Measurements from ENCODE around the gene MIER1.
"Not testable (repeated sequence)": the region's sequence is repeated elsewhere in the genome, so short reads cannot be mapped to it uniquely, and the experiment has no call there.

The MIER1 gene

DNA sequence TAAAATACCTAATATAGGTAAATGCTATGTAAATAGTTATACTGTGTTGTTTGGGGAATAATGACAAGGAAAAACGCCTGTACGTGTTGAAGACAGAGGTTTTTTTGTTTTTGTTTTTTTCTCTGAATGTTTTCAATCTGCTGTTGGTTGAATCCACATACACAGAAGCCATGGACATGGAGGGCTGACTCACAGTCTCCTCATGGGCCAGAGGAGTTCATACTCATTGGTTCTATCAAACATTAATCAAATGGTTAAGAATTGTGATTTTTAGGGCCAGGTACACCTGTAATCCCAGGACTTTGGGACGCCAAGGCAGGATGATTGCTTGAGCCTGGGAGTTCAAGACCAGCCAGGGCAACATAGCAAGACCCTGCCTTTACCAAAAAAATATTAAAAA, 20.5 kb downstream of the MIER1 start:
- Mint-ChIP-seq H3K9me3 (no peaks in the 10 kb centered on the region), H3K27me3 (no peaks in the 10 kb centered on the region), H3K27ac (no peak overlapping the region), H3K4me3 (no peak overlapping the region), H3K36me3 (ENCODE audit: insufficient read depth) (peaks cover 57% of the 10 kb centered on the region), H3K4me1 (ENCODE audit: low read depth in 2 of 2) (peaks cover 20 to 56% of the 10 kb centered on the region in 2 donors)
- ATAC-seq (replicated peaks), result no peak
- DNase-seq, result no peak

DNA sequence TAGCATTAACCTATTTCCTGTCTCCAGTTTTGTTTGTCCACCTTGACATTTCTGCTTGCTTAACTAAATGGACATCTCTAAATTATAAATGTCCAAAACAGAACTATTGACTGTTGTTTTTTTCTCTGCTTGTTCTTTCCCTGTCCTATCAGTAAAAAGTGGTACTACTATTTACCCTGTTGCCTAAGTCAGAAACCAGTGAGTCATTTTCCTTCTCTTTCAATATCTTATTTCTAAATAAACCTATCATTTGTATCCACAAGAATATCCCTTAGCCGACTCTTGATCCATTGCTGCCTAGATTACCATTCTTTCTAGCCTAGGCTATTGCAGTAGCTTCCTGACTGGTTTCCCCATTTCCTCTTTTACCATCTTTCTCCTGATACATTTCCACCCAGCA, 22.5 kb downstream of the MIER1 start:
- H3K27ac Mint-ChIP-seq, result peak overlapping the region; percentile 4 to 64
- no peak for DNase-seq
- H3K4me1 Mint-ChIP-seq (ENCODE audit: low read depth in 2 of 2), result peaks cover 16 to 39% of the 10 kb centered on the region in 2 donors
- no peak overlapping the region for H3K4me3 Mint-ChIP-seq
- H3K36me3 Mint-ChIP-seq (ENCODE audit: insufficient read depth), result peaks cover 58% of the 10 kb centered on the region
- H3K9me3 Mint-ChIP-seq, result no peaks in the 10 kb centered on the region
- H3K27me3 Mint-ChIP-seq, result no peaks in the 10 kb centered on the region
- no peak for ATAC-seq (replicated peaks)

DNA sequence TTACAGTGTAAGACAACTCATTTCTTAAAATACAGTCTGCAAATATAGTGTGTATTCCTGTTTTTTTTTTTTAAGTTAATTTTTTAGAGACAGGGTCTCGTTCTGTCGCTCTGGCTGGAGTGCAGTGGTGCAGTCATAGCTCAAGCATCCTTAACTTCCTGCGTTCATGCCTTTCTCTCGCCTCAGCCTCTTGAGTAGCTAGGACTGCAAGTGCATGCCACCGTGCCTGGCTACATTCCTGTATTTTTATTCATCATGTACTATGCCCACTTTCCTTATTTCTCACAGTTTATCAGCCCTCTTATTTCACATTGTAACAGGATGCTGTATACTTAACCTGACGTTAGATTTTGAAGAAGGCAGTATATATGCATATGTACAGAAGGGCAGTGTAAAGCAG, 26.7 kb downstream of the MIER1 start:
- no peak for ATAC-seq (replicated peaks)
- Mint-ChIP-seq H3K27ac (no peak overlapping the region), H3K4me3 (no peak overlapping the region), H3K4me1 (ENCODE audit: low read depth in 2 of 2) (peaks cover 31 to 49% of the 10 kb centered on the region in 2 donors), H3K36me3 (ENCODE audit: insufficient read depth) (peaks cover 88% of the 10 kb centered on the region), H3K9me3 (no peaks in the 10 kb centered on the region), H3K27me3 (no peaks in the 10 kb centered on the region)
- DNase-seq, result no peak

DNA sequence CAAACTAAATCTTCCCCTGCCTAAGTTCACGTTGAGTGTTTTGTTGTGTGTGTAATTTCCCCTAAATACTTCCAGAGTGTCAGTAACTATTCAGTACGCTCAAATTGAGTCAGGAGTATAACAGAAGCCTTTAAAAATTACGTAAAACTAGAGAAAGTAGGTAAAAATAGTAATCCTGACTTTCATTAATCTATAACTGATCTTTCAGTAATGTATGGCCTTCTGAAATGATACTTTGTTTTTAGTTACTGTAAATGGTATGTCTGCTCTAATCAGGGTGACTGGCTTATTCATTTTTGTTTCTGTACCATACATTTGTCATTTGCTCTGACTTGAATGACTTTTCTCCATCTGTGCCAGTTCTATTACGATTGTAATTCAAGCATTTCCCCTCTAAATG, 29.4 kb downstream of the MIER1 start:
- H3K27me3 Mint-ChIP-seq, result no peaks in the 10 kb centered on the region
- ATAC-seq (replicated peaks) (no peak), DNase-seq (no peak)
- peak overlapping the region; percentile 75 to 86 for H3K27ac Mint-ChIP-seq
- peaks cover 24 to 35% of the 10 kb centered on the region in 2 donors for H3K4me1 Mint-ChIP-seq (ENCODE audit: low read depth in 2 of 2)
- H3K36me3 Mint-ChIP-seq (ENCODE audit: insufficient read depth), result peaks cover 88% of the 10 kb centered on the region
- H3K9me3 Mint-ChIP-seq, result no peaks in the 10 kb centered on the region
- no peak overlapping the region for H3K4me3 Mint-ChIP-seq

DNA sequence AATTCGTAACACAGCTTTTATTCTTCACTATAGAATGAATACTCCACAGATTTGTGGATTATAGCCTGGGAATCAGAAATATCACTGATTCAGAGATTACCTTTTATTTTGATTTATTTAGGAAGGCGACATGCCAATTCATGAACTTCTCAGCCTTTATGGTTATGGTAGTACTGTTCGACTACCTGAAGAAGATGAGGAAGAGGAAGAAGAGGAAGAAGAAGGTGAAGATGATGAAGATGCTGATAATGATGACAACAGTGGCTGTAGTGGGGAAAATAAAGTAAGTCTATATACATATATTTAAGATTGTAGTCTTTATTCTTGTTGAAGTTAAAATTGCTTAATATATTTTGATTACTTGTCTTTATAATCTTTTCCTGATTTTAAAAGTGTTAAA, 33.1 kb downstream of the MIER1 start:
- H3K27ac Mint-ChIP-seq, result no peak overlapping the region
- H3K9me3 Mint-ChIP-seq, result no peaks in the 10 kb centered on the region
- peaks cover 23 to 43% of the 10 kb centered on the region in 2 donors for H3K4me1 Mint-ChIP-seq (ENCODE audit: low read depth in 2 of 2)
- H3K27me3 Mint-ChIP-seq, result no peaks in the 10 kb centered on the region
- H3K4me3 Mint-ChIP-seq, result no peak overlapping the region
- no peak for ATAC-seq (replicated peaks)
- no peak for DNase-seq
- H3K36me3 Mint-ChIP-seq (ENCODE audit: insufficient read depth), result peaks cover 95% of the 10 kb centered on the region

DNA sequence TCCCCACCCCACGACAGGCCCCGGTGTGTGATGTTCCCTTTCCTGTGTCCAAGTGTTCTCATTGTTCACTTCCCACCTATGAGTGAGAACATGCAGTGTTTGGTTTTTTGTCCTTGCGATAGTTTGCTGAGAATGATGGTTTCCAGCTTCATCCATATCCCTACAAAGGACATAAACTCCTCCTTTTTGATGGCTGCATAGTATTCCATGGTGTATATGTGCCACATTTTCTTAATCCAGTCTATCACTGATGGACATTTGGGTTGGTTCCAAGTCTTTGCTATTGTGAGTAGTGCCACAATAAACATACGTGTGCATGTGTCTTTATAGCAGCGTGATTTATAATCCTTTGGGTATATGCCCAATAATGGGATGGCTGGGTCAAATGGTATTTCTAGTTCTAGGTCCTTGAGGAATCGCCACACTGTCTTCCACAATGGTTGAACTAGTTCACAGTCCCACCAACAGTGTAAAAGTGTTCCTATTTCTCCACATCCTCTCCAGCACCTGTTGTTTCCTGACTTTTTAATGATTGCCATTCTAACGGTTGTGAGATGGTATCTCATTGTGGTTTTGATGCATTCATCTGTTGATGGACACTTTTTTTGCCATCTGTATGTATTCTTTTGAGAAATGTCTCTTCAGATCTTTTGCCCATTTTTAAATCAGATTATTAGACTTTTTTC, 41.5 kb downstream of the MIER1 start:
- ATAC-seq (replicated peaks); H3K27me3 Mint-ChIP-seq; DNase-seq; H3K4me3 Mint-ChIP-seq; H3K9me3 Mint-ChIP-seq: not testable (repeated sequence)
- Mint-ChIP-seq H3K36me3 (ENCODE audit: insufficient read depth) (peaks cover 86% of the 10 kb centered on the region), H3K27ac (peak overlapping the region; percentile 42 to 69), H3K4me1 (ENCODE audit: low read depth in 2 of 2) (peaks cover 15 to 33% of the 10 kb centered on the region in 2 donors)

DNA sequence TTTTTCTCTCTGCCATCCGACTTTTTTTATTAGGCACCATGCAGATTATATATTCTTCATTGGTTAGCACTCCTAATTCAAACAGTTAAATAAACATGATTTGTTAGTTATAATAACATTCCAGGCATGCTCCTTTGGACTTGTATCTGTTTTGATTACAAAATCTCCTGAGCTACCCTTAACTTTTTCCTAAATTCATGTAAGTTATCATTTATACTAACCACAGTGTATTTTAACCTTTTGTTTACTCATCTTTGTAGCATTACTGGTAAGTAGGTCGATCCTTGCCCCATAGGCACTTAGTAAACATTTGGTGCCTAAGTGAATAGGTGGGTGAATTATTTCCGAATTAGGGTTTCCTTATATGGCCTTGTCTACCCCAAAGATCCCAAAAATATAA, 43.8 kb downstream of the MIER1 start:
- no peak overlapping the region for H3K4me3 Mint-ChIP-seq
- H3K27me3 Mint-ChIP-seq, result no peaks in the 10 kb centered on the region
- peaks cover 13 to 28% of the 10 kb centered on the region in 2 donors for H3K4me1 Mint-ChIP-seq (ENCODE audit: low read depth in 2 of 2)
- H3K27ac Mint-ChIP-seq, result peak overlapping the region; percentile 24 to 53
- H3K9me3 Mint-ChIP-seq, result peaks cover 0 to 2% of the 10 kb centered on the region in 2 donors
- peaks cover 84% of the 10 kb centered on the region for H3K36me3 Mint-ChIP-seq (ENCODE audit: insufficient read depth)
- no peak for DNase-seq
- ATAC-seq (replicated peaks), result no peak

DNA sequence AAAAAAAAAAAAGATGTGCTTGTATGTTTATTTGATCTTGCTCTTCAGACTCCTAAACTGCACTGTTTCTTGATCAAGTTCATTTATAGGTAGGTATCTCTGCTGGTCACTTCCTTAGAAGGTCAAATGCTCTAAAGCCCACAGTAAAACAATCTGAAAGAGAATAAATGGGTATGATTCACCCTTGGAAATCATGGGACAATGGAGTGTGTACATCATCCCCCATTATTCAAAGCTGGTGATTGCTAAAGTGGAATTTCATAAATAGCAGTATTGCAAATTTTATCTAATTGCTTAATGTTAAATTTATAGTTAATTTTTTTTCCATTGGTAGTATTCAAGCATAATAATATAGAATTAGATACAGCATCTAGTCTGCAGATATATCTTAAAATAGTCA, 53.4 kb downstream of the MIER1 start:
- no peaks in the 10 kb centered on the region for H3K27me3 Mint-ChIP-seq
- no peaks in the 10 kb centered on the region for H3K9me3 Mint-ChIP-seq
- peaks cover 11 to 18% of the 10 kb centered on the region in 2 donors for H3K4me1 Mint-ChIP-seq (ENCODE audit: low read depth in 2 of 2)
- H3K27ac Mint-ChIP-seq, result peak overlapping the region in 1 of 2 donors; percentile 46
- DNase-seq (no peak), ATAC-seq (replicated peaks) (no peak)
- H3K36me3 Mint-ChIP-seq (ENCODE audit: insufficient read depth), result peaks cover 60% of the 10 kb centered on the region
- H3K4me3 Mint-ChIP-seq, result no peak overlapping the region

DNA sequence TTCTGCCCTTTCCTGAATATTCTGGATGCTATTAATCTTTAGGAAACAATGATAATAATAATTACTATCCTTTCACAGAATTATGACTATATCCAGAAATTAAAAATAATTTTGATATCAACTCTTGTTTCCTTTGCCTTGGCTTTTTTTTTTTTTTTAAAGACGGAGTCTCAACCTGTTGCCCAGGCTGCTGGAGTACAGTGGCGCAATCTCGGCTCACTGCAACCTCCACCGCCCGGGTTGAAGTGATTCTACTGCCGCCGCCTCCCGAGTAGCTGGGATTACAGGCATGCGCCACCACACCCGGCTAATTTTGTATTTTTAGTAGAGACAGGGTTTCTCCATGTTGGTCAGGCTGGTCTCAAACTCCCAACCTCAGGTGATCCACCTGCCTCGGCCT, 54.8 kb downstream of the MIER1 start:
- ATAC-seq (replicated peaks); H3K27me3 Mint-ChIP-seq; H3K9me3 Mint-ChIP-seq; H3K4me3 Mint-ChIP-seq; DNase-seq: not testable (repeated sequence)
- Mint-ChIP-seq H3K4me1 (ENCODE audit: low read depth in 2 of 2) (peaks cover 11 to 22% of the 10 kb centered on the region in 2 donors), H3K27ac (peak overlapping the region; percentile 88 to 96), H3K36me3 (ENCODE audit: insufficient read depth) (peaks cover 66% of the 10 kb centered on the region)

DNA sequence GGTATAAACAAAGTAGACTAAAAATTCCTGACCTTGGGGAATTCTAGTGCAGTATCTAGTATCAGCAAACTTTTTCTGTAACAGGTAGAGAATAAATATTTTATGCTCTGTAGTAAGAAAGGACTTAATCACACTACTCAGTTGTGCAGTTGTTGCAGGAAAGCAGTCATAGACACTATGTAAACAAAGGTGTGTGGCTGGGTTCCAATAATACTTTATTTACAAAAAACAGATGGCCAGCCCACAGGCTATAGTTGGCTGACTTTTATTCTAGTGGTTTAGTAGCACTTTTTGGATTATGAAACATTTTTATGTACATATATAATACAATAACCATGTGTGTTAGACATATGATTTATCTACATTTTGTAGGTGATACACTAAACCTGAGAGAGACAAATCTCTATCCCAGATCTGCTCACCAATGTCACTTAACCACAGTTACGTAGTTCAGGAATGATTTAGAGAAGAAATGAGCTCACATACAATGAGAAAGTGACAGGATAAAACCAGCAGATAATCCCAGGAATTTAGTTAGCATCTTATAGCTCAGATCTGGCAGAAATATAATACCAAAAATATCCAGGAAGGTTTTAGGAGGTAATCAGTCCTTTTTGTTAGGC, 56.1 kb downstream of the MIER1 start:
- Mint-ChIP-seq H3K4me1 (ENCODE audit: low read depth in 2 of 2) (peaks cover 7 to 19% of the 10 kb centered on the region in 2 donors), H3K27me3 (no peaks in the 10 kb centered on the region), H3K4me3 (peak overlapping the region; percentile 53 to 71), H3K36me3 (ENCODE audit: insufficient read depth) (peaks cover 72% of the 10 kb centered on the region), H3K9me3 (no peaks in the 10 kb centered on the region), H3K27ac (peak overlapping the region; percentile 88 to 96)
- ATAC-seq (replicated peaks), result peak; percentile 28
- DNase-seq, result no peak

DNA sequence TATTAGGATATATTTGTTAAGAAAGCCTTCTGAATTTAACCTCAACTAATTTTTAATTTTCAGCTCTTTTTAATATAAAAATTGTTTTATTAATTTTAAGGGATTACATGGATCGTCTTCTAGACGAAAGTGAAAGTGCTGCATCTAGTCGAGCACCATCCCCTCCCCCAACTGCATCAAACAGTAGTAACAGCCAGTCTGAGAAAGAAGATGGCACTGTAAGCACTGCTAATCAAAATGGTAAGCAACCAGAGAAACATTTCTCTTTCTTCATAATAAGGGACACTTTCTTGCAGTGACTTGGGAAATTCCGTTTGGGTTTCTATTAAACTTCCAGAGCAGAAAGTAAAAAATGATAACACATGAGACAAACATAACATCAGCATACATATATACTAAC, 56.9 kb downstream of the MIER1 start:
- H3K4me3 Mint-ChIP-seq, result peak overlapping the region; percentile 53 to 71
- peak overlapping the region; percentile 88 to 96 for H3K27ac Mint-ChIP-seq
- peak; percentile 16 to 35 (median 28) for DNase-seq
- H3K9me3 Mint-ChIP-seq, result no peaks in the 10 kb centered on the region
- no peaks in the 10 kb centered on the region for H3K27me3 Mint-ChIP-seq
- peaks cover 7 to 19% of the 10 kb centered on the region in 2 donors for H3K4me1 Mint-ChIP-seq (ENCODE audit: low read depth in 2 of 2)
- ATAC-seq (replicated peaks), result peak; percentile 90
- H3K36me3 Mint-ChIP-seq (ENCODE audit: insufficient read depth), result peaks cover 76% of the 10 kb centered on the region

DNA sequence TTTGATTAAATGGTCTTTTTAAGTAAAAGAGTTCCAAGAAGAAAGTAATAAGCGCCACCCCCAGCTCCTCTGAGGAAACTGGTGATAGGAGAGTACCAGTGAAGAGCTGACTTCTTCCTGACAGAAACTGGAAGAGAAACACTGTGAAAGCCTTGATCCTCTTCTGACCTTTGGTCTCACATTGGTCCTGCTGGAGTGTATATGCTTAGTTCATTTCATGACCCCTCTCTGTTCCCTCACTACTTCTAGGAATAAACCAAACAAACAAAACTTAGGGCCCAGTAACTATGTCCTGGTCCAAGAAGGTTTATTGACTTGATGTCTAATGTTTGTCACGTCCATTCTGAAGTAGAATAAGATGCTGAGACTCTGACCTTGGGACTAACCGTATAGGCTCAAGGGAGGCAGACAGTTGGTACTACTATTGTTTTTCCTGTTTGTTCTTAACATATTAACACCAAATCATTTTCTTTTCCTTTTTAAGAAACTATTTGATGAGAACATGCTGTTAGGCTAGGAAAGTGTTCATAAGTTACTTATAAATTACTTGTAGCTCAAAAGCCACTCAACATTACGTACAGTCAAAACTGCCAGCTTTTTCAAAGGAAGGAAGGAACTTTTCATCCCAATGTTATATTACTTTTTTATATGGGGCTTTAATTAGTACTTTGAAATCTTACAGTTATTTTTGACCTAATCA, 57.9 kb downstream of the MIER1 start:
- Mint-ChIP-seq H3K9me3 (no peaks in the 10 kb centered on the region), H3K36me3 (ENCODE audit: insufficient read depth) (peaks cover 74% of the 10 kb centered on the region), H3K4me3 (no peak overlapping the region), H3K27ac (peak overlapping the region in 1 of 2 donors; percentile 88), H3K4me1 (ENCODE audit: low read depth in 2 of 2) (peaks cover 7 to 21% of the 10 kb centered on the region in 2 donors), H3K27me3 (no peaks in the 10 kb centered on the region)
- ATAC-seq (replicated peaks) (no peak), DNase-seq (no peak)

DNA sequence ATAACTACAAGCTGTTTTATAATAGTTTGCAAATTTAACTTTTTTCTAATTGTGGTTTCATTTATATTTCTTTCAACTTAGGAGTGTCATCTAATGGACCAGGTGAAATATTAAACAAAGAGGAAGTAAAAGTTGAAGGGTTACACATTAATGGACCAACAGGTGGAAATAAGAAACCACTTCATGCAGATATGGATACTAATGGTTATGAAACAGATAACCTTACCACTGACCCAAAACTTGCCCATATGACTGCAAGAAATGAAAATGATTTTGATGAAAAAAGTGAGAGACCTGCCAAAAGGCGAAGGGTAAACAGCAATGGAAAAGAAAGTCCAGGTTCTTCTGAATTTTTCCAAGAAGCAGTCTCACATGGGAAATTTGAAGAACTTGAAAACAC, 59.7 kb downstream of the MIER1 start:
- no peaks in the 10 kb centered on the region for H3K9me3 Mint-ChIP-seq
- peak overlapping the region; percentile 74 to 90 for H3K27ac Mint-ChIP-seq
- DNase-seq (no peak), ATAC-seq (replicated peaks) (no peak)
- H3K27me3 Mint-ChIP-seq, result no peaks in the 10 kb centered on the region
- H3K4me1 Mint-ChIP-seq (ENCODE audit: low read depth in 2 of 2), result peaks cover 7 to 26% of the 10 kb centered on the region in 2 donors
- H3K4me3 Mint-ChIP-seq, result no peak overlapping the region
- H3K36me3 Mint-ChIP-seq (ENCODE audit: insufficient read depth), result peaks cover 75% of the 10 kb centered on the region

DNA sequence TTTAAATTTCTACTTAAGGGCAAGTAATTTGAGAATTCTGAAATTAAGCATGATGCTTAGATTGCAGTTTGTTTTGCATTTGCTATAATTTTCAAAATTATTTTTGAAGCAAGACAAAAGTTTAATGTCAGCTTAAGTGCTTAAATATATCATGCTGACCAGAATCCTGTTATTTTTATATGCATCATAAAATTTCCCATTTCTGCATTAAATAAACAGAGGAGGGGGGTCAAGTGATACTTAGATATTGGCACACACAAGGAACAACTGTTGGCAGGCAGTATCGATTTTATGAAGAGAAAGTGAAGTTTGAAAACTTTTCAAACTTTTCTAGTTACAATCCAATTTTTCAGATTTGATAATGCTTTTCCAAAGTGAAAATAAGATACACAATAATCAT, 61.0 kb downstream of the MIER1 start:
- Mint-ChIP-seq H3K9me3 (no peaks in the 10 kb centered on the region), H3K4me3 (no peak overlapping the region), H3K4me1 (ENCODE audit: low read depth in 2 of 2) (peaks cover 6 to 22% of the 10 kb centered on the region in 2 donors), H3K36me3 (ENCODE audit: insufficient read depth) (peaks cover 68% of the 10 kb centered on the region), H3K27me3 (no peaks in the 10 kb centered on the region), H3K27ac (no peak overlapping the region)
- DNase-seq (no peak), ATAC-seq (replicated peaks) (no peak)
